ENCODE measurements around the gene OR1A2.
"Not testable (repeated sequence)": the region's sequence is repeated elsewhere in the genome, so short reads cannot be mapped to it uniquely, and the experiment has no call there.

The OR1A2 gene, protein sequence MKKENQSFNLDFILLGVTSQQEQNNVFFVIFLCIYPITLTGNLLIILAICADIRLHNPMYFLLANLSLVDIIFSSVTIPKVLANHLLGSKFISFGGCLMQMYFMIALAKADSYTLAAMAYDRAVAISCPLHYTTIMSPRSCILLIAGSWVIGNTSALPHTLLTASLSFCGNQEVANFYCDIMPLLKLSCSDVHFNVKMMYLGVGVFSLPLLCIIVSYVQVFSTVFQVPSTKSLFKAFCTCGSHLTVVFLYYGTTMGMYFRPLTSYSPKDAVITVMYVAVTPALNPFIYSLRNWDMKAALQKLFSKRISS

DNA sequence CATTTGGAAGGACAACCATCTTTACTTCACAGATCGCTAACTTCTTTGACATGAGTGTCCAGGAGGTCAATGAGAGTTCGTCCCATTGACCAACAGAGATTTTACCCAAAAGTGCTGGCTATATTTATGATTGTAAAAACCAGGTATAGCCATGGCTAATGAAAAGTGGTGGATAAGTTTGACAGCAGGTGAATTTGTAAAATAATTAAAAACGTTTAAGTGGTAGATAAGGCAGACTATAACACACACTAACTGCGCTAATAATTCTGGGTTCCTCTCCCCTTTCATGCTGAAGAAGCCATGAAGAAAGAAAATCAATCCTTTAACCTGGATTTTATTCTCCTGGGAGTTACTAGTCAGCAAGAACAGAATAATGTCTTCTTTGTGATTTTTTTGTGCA is at the start of gene OR1A2:
Gene OR1A2, plus strand, starts transcription at position 301 of the 400 bp plus-strand sequence. Its CDS starts 0 bp downstream, at position 301.
- DNase-seq (no peak), ATAC-seq (no peak)

DNA sequence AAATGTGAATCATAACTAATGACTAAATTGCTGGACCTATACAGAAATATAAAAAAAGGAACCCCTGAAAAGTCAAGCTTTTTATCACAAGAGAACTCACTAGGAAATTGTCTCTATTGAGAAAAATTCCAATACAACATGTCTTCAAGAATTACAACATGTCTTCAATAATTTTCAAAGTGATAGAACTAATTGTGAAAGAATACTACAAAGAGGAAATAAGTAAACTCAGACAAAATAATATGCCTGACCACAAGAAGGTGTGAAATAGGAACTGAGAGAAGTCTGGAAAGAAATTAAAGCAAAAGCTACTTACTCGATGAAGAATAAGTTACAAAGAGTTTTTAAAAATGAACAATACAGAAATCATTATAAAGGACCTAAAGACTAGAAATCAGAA is 40.1 kb upstream of the OR1A2 start:
- ATAC-seq (no peak), DNase-seq (no peak)

DNA sequence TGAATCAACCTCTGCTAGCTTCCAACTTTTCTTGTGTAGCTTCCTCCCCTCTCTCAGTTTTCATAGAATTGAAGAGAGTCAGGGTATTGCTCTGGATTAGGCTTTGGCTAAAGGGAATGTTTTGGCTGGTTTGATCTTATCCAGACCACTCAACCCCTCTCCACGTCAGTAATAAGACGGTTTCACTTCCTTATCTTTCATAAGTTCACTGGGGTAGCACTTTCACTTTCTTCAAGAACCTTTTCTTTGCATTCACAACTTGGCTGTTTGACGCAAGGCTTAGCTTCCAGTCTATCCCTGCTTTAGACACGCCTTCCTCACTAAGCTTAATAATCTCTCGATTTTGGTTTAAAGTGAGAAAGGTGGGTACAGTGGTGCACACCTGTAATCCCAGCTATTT is 29.7 kb upstream of the OR1A2 start:
- DNase-seq (no peak), ATAC-seq (no peak)

DNA sequence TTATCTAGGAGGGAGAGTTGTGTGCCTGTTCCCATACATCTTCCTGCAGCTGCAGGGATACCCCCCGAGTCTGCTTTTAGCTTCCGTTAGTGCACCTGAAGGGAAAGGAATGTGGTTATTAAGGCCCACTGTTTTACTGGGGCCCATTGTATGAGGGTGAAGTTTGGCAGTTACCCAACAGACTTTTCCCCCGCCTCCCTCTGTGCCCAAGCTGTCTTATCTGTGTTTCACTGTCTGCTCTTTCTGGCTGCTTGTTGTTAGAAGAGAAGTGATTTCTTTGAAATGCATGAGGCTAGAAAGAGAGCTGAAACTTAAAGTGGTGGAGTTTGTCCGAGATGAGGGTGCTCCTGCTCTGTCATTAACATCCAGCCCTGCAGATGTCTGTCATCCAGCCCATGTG is 7.4 kb upstream of the OR1A2 start:
- no peak for DNase-seq
- no peak for ATAC-seq

GRCh38 chr17:3207367-3207766 is 10.0 kb downstream of the OR1A2 start, which contains the start of gene OR1A1:
OR1A1 (plus strand) TSS chr17:3207667; CDS start chr17:3215621, 7,954 bp downstream.
- DNase-seq: no peak
- ATAC-seq: no peak

GRCh38 chr17:3208484-3208883 is 11.2 kb downstream of the OR1A2 start:
- no peak for DNase-seq
- ATAC-seq: no peak

- ATAC-seq: no peak
- DNase-seq: no peak
Observed at GRCh38 chr17:3213001-3213400, 15.7 kb downstream of the OR1A2 start.

GRCh38 chr17:3213587-3213986 is 16.3 kb downstream of the OR1A2 start:
- ATAC-seq (no peak), DNase-seq (no peak)

DNA sequence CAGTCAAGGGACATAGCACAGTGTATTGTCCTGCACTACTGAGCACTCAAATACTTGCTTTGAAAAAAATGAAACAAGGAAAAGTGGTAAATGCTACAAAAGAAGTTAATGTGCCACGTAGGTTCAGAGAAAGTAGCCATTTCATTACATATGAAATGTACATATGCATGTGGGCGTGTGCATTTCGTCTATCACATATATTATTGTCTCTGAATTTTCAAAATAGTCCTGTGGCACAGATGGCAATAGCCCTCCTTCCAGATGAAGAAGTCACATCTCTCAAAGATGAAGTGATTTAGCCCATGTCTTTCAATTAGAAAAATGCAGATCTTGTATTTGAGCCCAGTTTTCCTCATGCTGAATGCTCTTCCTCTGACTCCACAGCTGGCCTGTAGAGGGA is 22.7 kb downstream of the OR1A2 start:
- ATAC-seq: not testable (repeated sequence)

GRCh38 chr17:3221850-3222249 is 24.5 kb downstream of the OR1A2 start:
- no peak for DNase-seq
- ATAC-seq: no peak

More for the DNA sequence above, 22.7 kb downstream of the OR1A2 start:
- DNase-seq: not testable (repeated sequence)

DNA sequence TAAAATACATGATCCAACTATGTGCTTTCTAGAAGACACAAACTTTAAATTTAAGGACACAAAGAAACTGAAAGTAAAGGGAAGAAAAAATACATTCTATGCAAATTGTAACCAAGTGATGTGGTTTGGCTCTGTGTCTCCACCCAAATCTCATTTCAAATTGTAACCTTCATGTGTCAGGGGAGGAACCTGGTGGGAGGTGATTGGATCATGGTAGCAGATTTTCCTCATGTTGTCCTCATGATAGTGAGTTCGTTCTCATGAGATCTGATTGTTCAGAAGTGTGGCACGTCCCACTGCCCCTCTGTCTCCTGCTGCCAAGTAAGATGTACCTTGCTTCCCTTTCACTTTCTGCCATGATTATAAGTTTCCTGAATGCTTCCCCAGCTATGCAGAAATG is 25.2 kb downstream of the OR1A2 start:
- no peak for ATAC-seq
- DNase-seq: no peak

DNA sequence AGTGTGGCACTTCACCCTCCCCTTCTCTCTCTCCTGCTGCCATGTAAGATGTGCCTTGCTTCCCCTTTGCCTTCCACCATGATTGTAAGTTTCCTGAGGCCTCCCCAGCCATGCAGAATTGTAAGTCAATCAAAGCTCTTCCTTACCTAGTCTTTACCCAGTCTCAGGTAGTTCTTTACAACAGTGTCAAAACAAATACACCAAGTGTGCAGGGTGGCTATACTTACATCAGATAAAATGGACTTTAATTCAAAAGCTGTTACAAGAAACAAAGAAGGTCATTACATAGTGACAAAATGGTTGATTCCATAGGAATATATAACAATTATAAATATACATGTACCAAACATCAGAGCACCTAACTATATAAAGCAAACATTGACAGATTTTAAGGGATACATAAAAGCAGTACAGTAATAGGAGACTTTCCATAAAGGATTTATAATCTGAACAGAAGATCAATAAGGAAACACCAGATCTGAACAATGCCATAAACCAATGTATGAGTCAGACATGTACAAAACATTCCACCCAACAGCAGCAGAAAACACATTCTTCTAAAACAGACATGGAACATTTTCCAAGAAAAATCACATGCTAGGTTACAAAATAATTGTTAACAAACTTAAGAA is 27.5 kb downstream of the OR1A2 start:
- DNase-seq, ATAC-seq: not testable (repeated sequence)

GRCh38 chr17:3232300-3232699 is 35.0 kb downstream of the OR1A2 start:
- ATAC-seq, DNase-seq: not testable (repeated sequence)

GRCh38 chr17:3238685-3239084 is 41.4 kb downstream of the OR1A2 start:
- ATAC-seq, DNase-seq: not testable (repeated sequence)

- ATAC-seq, DNase-seq: not testable (repeated sequence)
Observed at GRCh38 chr17:3241044-3241443, 43.7 kb downstream of the OR1A2 start.

GRCh38 chr17:3244841-3245240 is 47.5 kb downstream of the OR1A2 start:
- ATAC-seq, DNase-seq: not testable (repeated sequence)
